GM08714 (cell line): ENCODE data around the gene C1orf105.

Experiments
- H3K4me3 ChIP-seq: fragments of 200-500 bp; sonication (Bioruptor generic); 2 replicates; pipeline ENCODE4 v1.5.1; 2014; ENCODE audit warnings: mild to moderate bottlenecking, low read length, inconsistent platforms
- ZNF274 ChIP-seq: IDR thresholded peaks from 2 replicates; pipeline ENCODE4 v1.6.1; 2012; ENCODE audit warnings: mild to moderate bottlenecking, low read depth, low read length

The C1orf105 gene

DNA sequence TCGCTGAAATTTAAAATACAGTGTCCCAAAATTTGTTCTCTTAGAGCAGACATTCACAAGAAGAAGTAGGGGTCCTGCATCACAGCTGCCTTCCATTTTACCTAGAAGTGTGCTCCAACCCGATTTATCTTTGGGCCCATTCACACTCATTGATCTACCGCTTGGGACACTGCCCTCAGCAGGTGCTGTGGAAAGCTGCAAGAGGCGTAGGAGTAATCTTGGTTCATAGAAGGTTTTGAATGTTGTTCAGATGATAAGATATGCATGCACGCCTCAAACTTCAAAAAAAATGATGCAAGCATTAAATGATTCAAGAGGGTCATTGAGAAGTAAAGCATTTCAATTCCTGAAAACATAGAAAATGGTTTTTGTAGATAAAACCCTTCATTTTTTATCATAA lies 18.6 kb upstream of the C1orf105 start:
- no peak overlapping the region for H3K4me3 ChIP-seq
- TF ChIP-seq ZNF274, result no peak

DNA sequence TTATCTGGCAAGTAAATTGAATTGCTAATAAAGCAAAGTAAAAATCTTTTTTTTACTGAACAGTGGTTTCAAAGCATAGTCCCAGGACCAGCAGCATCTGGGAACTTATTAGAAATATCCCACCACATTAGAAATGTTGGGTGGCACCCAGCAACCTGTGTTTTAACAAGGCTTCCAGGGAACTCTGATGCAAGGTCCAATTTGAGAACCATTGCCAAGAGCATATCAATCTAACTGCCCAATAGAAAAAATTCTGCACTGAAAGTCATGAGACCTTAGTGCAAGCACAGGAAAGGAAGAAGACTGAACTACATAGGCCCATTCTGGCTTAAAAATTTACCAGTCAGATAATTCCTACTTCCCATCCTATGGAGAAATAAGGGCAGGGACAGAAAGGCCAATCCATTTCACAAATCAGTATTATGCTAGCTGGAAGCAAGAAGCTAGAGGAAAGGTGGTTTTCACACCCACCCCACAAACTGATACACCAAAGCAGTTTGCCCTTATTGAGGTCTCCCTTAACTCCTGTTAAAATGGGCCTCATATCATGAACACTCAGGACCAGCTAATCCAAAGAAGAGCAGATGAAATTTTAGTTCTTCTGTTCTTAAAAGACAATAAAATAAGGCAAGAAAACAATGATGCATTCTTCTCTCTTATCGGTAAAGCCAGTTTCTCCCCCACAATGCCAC lies 17.5 kb upstream of the C1orf105 start:
- TF ChIP-seq ZNF274, result no peak
- H3K4me3 ChIP-seq, result no peak overlapping the region

DNA sequence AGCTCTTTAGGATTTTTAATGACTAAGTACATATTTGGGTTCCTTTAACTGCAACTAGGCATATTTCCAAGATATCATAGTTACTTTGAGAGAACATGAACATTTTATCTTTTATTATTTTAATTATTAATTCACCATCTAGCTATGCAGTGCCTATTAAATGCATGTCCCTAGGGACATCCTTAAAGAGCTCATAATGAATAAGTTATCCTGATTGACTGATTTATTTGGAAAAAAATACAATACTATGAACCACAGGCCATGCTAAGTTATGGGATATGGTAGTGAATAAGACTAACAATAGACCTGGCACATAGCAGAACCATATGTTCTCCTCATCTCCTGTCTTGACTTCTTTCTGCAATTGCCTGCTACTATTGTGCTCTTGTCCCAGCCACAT lies 16.4 kb upstream of the C1orf105 start:
- TF ChIP-seq ZNF274, result no peak
- H3K4me3 ChIP-seq, result no peak overlapping the region

DNA sequence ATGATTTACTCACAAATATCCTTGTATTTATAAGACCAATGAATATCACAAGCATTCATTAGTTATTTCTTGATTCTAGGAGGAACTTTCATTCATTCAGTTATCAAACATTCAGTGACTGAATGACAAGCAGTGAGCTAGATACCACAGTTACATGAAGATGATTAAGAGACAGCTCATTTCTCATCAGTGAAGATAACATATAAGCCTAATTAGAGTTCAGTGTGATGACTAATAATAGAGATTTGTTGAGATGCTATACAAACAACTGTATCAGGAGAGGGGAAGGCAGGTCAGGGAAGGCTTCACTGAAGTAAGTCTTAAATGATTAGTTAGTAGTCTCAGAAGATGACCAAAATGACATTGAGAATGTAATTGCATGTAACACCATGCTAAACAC lies 14.6 kb upstream of the C1orf105 start:
- H3K4me3 ChIP-seq, result no peak overlapping the region
- TF ChIP-seq ZNF274, result no peak

DNA sequence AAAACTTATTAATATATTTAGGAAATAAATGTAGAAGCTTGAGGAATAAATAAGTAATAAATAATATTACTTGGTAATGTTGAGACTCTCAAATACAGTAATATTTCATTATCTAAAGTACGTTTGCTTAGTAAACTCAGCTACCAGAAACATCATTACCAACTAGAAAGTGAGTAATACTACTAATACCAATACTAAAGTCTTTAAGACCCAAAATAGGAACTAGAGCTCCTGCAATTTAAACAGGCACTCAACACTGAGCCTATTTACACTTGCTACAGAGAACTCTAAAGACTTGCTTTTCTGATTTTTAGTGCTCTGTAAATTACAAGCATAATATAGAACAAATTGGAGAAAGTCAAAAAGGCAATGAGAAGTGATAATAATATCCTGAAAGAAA lies 13.5 kb upstream of the C1orf105 start:
- H3K4me3 ChIP-seq, result no peak overlapping the region
- no peak for TF ChIP-seq ZNF274

DNA sequence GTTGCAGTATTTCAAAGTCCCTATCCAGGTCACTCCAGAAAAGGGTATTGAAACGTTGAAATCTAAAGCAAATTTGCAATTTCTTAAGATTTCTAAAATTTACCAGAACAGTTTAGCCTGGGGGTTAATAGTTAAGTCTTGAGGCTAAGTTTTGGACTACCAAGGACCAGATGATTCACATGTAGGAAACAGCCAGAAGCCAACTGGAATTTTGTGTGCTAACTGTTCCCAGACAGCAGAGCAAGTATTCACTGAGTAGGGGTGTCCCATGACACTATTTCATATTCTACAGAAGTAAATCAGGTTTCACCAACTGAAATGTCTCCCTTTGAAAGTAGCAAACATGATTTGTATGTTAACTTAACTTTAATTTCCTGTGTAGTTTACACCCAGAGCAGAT lies 11.5 kb upstream of the C1orf105 start:
- TF ChIP-seq ZNF274, result no peak
- no peak overlapping the region for H3K4me3 ChIP-seq

DNA sequence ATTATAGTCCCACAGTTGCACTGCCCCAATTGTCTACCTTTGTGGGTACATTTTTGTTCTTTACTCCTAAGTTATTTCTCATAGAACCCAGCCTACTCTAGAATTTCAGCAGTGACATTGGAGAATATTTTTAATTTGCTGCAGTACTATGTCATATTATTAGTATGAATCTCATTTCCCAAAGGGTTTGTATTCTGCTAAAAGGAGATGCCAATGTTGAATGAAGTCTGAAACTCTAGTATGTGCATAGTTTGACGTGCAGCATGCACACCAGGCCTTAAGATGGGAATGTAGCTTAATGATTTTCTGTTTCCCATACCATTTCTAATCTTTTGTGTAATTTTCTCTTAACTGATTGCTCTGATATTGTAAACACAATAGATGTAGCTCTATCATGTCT lies 10.5 kb upstream of the C1orf105 start:
- H3K4me3 ChIP-seq, result no peak overlapping the region
- no peak for TF ChIP-seq ZNF274

DNA sequence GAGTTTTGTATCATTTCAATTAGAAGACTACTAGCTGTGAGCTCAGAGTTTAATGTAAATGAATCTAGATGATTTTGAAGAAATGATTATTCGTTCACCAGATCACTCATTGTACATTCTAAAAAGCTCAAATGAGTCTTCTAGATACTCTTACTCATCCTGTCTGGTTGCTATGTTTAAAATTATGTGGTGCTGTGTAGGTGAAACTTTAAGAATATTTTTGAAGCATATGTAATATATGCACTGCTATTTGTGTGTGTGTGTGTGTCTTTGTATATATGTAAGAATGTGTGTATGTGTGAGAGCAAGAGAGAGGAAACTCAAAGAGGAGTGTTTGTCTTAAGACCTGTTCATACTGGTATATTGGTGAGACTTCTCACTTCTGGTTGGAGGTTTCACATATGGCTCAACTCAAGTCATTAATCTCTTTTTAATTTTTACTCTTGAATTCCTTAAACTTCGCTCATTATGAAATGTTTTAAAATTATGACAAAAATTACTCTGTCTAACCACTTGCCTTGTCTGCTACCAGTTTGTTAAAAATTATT lies 8.6 kb upstream of the C1orf105 start:
- no peak for TF ChIP-seq ZNF274

DNA sequence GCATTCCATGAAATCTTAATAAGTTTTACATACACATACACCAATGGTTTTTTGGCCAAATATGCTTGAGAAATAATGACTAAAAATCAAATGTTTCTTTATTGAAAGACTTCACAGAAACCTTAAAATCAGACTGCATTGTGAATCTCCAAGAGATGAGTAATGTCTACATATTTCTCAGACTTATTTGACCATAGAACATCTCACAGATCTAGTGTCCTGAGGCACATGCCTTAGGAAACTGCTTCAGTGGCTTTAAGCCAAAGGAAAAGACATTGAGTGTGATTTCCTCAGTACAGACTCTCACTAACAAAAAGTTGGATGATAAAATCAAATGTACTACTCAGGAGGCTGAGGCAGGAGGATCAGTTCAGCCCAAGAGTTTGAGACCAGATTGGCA lies 6.2 kb upstream of the C1orf105 start:
- H3K4me3 ChIP-seq, result no peak overlapping the region
- no peak for TF ChIP-seq ZNF274

More for the DNA sequence above, 8.6 kb upstream of the C1orf105 start:
- H3K4me3 ChIP-seq, result no peak overlapping the region

DNA sequence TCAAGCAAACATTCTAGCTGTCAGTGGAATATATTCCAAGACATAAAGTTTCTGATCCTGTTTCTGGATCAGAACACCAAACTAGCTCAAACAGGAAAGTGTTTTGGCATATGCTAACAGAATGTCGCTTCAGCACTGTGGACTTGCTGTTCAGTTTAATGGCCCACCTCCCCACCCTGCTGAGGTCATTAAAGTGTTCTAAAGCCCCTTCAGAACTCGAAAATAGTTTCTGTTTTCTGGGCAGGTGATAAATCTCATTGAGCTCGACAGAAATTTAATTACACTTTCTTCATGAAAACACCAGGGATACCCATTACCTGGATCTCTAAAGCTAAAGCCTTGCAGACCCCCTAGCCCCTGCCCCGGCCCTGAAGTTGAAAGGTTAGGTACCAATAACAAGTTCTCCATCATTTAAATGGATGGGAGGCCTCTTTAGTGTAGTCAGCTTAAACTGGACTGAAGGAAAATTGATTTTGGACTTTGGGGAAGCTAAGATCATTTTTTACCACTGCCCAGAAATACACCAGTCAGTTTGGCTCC lies 3.9 kb upstream of the C1orf105 start:
- no peak for TF ChIP-seq ZNF274
- no peak overlapping the region for H3K4me3 ChIP-seq

DNA sequence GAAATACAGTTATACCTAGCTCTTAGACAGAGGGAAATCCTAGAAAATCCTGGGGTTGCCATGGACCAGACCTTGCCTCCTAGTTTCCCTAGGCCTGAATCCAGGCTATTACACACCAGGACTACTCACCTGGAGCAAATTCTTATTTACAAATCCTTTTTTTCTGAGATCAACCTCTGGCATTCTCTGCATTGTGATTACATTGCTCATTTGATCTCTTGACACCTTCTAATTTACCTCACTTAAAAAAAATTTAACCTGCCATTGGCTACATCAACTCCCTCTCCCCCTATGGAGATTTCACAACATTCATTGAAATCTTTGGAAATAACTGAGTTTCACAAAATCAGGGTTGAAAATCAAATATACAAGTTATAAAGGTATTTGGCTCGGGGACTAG lies 2.9 kb upstream of the C1orf105 start:
- no peak overlapping the region for H3K4me3 ChIP-seq
- no peak for TF ChIP-seq ZNF274

DNA sequence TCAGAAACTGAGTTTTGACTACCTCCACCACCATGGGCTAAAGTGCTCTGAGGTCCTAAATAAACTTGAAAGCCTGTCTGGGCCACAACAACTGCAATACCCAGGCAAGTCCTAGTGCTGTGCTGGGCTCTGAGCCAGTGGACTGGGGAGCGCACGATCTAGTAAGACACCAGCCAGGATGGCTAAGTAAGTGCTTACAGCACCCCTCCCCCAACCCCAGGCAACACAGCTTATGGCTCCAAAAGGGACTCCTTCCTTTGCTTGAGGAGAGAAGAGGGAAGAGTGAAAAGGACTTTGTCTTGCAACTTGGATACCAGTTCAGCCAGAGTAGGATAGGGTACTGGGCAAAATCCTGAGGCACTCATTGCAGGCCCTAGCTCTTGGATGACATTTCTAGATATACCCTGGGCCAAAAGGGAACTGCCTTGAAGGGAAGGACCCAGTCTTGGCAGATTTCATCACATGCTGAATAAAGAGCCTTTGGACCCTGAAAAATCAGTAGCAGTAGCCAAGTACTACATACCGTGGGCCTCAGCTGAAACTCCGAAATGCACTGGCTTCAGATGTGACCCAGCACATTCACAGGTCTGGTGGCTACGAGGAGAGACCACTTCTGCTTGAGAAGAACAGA lies 1.6 kb downstream of the C1orf105 start:
- no peak for TF ChIP-seq ZNF274
- H3K4me3 ChIP-seq, result no peak overlapping the region

DNA sequence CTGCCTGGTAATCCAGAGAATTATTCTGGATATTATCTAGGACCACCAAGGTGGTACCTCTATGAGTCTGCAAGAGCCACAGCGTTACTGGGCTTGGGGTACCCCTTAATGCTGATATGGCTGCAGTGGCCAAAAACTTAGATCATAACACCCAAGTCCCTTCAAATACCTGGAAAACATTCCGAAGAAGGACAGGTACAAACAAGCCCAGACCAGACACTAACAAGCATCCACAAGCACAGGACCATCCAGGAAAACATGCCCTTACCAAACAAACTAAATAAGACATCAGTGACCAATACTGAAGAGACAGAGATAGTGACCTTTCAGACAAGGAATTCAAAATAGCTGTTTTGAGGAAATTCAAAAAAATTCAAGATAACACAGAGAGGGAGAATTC lies 2.9 kb downstream of the C1orf105 start:
- no peak overlapping the region for H3K4me3 ChIP-seq
- no peak for TF ChIP-seq ZNF274

DNA sequence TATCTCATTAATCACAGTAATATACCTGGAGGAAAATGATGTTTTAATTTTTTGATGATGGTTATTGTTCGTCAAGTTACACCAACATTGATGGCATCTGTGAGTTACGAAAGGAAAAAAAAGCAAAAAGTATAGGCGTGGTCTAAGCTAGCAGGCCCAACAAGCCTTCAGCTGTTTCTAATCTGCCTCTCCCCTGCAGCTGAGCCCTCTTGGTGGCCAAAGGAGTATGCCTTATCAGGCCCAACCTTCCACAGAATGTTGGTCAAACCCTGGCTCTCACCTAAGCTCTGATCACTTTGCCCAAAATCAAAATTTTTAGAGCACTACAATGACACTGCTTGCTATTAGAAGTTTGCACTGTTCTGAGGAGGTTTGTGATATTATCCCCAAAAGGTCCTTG lies 4.9 kb downstream of the C1orf105 start:
- TF ChIP-seq ZNF274, result no peak
- no peak overlapping the region for H3K4me3 ChIP-seq

DNA sequence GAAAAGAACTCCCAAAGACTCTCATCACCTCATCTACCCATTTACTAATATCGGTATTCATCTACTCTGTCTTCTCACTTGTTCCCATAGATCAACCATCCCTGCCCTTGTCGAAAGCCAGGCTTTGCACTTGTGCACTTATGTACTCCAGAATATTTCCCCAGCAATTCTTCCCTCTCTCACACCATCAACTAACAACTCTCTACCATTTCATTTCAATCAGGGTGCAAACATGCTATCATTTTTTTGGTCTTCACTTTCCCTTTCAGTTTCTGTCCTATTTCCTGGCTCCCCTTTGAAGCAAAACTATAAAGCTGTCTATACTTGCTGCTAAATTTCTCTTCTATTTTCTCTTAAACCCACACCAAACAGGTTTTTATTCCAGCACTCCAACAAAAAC lies 6.7 kb downstream of the C1orf105 start:
- no peak overlapping the region for H3K4me3 ChIP-seq
- TF ChIP-seq ZNF274, result no peak

DNA sequence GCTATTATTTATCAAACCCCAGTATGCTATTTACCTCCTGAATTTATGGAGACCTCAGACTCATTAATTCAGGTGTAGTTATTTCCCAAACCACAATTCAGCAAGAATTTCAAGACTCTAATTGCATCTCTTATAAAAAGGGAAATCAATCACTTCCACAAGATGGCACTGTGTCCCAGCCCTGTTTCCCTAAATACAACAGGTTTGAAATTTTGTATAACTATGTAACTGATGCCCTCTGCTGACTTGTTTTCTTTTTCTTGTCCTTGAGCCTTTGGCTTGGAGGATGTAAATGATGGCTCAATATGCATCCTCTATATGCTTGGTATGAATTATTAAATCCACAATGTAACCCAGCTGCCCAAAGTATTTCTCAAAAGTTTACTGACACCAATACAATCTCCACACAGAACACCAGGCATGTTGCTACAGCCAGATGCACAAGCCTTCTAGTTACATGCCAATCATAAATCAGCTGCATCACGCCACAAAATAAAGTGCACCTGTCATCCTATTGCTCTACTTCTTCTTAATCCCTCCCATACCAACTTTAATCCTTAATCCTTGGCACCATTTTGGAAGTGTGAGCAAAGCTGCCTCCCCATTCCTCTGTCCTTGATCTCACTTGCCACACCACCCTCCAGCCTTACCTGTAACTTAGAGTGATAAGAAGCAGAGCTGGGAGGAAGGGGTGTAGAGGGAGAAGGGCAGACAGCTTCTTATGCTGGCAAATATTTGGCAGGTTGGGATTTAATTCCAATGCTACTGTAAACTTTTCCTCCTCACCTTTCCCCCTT lies 9.0 kb downstream of the C1orf105 start:
- H3K4me3 ChIP-seq, result no peak overlapping the region
- no peak for TF ChIP-seq ZNF274
